Endothelial cell (in vitro differentiated cells): ENCODE results near the gene RNF40. TPM values are rescaled to one million over a fixed set of nuclear protein-coding genes. Genes with fewer than 3 reads are reported as not detected.
A peak's percentile ranks its signal among the peaks of the same experiment; 100 is the strongest.
"Not testable (repeated sequence)": the region's sequence is repeated elsewhere in the genome, so short reads cannot be mapped to it uniquely, and the experiment has no call there.

Source experiments
- DNase-seq: peaks from one replicate; pipeline ENCODE4 v3.0.0; 2021; ENCODE audit warnings: low spot score
- H3K27ac Mint-ChIP-seq: one replicate; pipeline ENCODE4 v1.8.0; 2021; ENCODE audit warnings: mixed read lengths, inconsistent platforms; ENCODE audit not compliant: unreplicated experiment
- H3K27me3 Mint-ChIP-seq: one replicate; pipeline ENCODE4 v1.8.0; 2021; ENCODE audit warnings: mild to moderate bottlenecking, moderate library complexity, mixed read lengths, inconsistent platforms; ENCODE audit not compliant: unreplicated experiment
- H3K36me3 Mint-ChIP-seq: one replicate; pipeline ENCODE4 v1.8.0; 2021; ENCODE audit warnings: mild to moderate bottlenecking, low read depth, mixed read lengths, inconsistent platforms; ENCODE audit not compliant: unreplicated experiment
- H3K4me1 Mint-ChIP-seq: one replicate; pipeline ENCODE4 v1.8.0; 2021; ENCODE audit warnings: mild to moderate bottlenecking, mixed read lengths, inconsistent platforms; ENCODE audit not compliant: unreplicated experiment
- H3K4me3 Mint-ChIP-seq: one replicate; pipeline ENCODE4 v1.8.0; 2021; ENCODE audit warnings: mild to moderate bottlenecking, mixed read lengths, inconsistent platforms; ENCODE audit not compliant: unreplicated experiment
- H3K9me3 Mint-ChIP-seq: one replicate; pipeline ENCODE4 v1.8.0; 2021; ENCODE audit warnings: mixed read lengths, inconsistent platforms; ENCODE audit not compliant: unreplicated experiment
- total RNA-seq: library from RNA; stranded (reverse); fragmentation: NEBNext Ultra II Directional; extraction: Animal tissue kit (Norgen Biotek cat#: 25700); gene quantifications from one replicate; pipeline ENCODE4 v1.2.1, GENCODE V29; 2021; ENCODE audit not compliant: unreplicated experiment
- TF ChIP-seq, protein P1 (sequence below): fragments of 200-600 bp; sonication (generic); IDR thresholded peaks from one replicate; pipeline ENCODE4 v1.5.0; 2021; ENCODE audit warnings: antibody characterized with exemption; ENCODE audit not compliant: unreplicated experiment

The RNF40 gene
- total RNA-seq, 1 donor from 2014 or later: 108 TPM

DNA sequence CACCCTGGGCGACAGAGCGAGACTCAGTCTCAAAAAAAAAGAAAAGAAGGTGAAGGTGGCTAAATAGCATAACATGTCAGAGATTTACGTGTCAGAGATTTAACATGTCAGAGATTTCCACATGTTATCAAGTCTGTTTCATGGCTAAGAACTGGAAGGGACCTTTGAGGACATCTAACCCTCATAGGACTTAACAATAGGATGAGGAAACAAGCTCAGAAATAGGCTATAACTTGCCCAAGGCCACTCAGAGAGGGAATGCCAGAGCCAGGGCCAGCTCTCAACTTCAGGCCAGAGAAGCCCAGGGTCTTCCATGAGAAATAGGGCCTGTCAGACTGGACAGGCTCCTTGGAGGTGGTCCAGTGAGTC, 51.7 kb downstream of the RNF40 start:
- peaks cover 3% of the 10 kb centered on the region for H3K4me1 Mint-ChIP-seq
- no peaks in the 10 kb centered on the region for H3K36me3 Mint-ChIP-seq
- DNase-seq: no peak
- peaks cover 8% of the 10 kb centered on the region for H3K27me3 Mint-ChIP-seq
- no peak overlapping the region for H3K4me3 Mint-ChIP-seq
- TF ChIP-seq, protein P1, sequence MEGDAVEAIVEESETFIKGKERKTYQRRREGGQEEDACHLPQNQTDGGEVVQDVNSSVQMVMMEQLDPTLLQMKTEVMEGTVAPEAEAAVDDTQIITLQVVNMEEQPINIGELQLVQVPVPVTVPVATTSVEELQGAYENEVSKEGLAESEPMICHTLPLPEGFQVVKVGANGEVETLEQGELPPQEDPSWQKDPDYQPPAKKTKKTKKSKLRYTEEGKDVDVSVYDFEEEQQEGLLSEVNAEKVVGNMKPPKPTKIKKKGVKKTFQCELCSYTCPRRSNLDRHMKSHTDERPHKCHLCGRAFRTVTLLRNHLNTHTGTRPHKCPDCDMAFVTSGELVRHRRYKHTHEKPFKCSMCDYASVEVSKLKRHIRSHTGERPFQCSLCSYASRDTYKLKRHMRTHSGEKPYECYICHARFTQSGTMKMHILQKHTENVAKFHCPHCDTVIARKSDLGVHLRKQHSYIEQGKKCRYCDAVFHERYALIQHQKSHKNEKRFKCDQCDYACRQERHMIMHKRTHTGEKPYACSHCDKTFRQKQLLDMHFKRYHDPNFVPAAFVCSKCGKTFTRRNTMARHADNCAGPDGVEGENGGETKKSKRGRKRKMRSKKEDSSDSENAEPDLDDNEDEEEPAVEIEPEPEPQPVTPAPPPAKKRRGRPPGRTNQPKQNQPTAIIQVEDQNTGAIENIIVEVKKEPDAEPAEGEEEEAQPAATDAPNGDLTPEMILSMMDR: no peak
- no peaks in the 10 kb centered on the region for H3K9me3 Mint-ChIP-seq
- peak overlapping the region; percentile 1 for H3K27ac Mint-ChIP-seq

DNA sequence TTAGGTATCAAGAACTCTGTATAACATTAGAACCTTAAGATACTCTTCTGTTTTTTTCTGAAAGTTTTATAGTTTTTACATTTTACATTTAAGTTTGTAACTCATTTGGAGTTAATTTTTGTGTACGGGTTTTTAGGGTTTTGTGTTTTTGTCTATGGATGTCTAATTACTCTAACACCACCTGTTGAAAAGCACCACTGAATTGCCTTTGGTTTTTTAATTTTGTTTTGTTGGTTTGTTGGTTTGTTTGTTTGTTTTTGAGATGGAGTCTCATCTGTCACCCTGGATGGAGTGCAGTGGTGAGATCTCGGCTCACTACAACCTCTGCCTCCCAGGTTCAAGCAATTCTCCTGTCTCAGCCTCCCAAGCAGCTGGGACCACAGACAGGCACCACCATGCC, 54.6 kb downstream of the RNF40 start:
- TF ChIP-seq, protein P1: no peak
- Mint-ChIP-seq H3K4me3 (no peak overlapping the region), H3K36me3 (no peaks in the 10 kb centered on the region), H3K9me3 (no peaks in the 10 kb centered on the region), H3K27ac (no peak overlapping the region), H3K27me3 (peaks cover 7% of the 10 kb centered on the region), H3K4me1 (peaks cover 3% of the 10 kb centered on the region)
- no peak for DNase-seq

DNA sequence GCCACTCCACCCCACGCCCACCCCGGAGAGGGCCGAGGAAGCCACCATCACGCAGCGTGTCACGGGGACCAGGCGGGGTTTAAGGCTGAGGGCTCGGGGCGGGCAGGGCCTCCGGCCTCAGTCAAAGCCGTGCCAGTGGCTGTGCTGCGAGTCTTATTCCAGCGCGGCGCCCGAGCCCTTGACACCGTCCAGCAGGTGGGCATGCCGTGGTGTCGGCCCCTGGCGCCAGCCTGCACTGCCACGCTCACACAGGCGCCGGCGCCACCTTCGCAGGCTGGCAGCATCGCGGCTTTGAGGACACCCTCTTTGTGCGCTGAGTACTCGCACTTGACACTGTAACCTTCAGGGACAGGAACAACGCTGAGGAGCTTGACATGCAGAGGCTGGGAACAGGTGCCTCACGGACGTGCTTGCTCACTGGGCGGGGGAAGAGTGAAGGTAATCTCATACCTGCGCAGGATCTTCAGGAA, 58.9 kb downstream of the RNF40 start:
- Mint-ChIP-seq H3K36me3 (no peaks in the 10 kb centered on the region), H3K27ac (no peak overlapping the region), H3K27me3 (peaks cover 2% of the 10 kb centered on the region), H3K4me3 (no peak overlapping the region), H3K4me1 (peaks cover 6% of the 10 kb centered on the region), H3K9me3 (no peaks in the 10 kb centered on the region)
- no peak for DNase-seq
- TF ChIP-seq, protein P1: no peak

DNA sequence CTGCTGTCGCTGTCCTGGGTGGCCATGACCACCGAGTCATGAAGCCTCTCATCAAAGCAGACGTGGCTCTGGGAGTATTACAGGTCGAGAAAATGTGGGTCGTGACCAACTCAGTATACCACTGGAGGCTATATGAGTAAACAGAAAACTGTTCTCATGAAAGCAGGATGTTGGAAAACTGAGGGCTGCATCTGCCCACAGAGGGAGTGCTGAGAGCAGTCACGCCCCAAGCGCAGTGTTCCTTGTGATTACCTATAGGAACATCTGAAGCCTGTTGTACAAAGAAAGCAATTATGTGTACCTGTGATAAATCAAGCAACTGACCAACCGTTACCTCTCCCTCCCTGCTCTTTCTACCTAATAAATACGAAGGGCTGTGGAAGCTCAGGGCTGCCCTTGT, 59.3 kb downstream of the RNF40 start:
- not testable (repeated sequence) for H3K9me3 Mint-ChIP-seq, H3K4me1 Mint-ChIP-seq, H3K27me3 Mint-ChIP-seq, H3K27ac Mint-ChIP-seq, DNase-seq, H3K4me3 Mint-ChIP-seq, H3K36me3 Mint-ChIP-seq

DNA sequence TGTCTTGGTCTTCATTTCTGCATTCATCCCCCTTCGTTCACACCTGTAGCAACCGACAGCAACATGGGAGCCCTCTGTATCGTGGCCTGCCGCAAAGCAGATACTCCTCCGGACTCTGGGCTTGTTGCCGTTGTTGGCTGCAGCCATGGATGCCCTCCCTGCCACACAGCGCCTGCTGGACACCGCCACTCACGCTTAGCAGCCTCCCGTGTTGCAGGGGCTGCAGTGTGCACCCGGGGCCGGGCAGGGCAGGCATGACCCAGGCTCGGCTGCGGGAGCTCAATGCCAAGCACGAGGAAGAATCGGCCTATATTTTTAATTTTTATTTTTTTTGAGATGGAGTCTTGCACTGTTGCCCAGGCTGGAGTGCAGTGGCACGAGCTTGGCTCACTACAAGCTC, 59.8 kb downstream of the RNF40 start:
- Mint-ChIP-seq H3K4me3 (peak overlapping the region; percentile 37), H3K27ac (no peak overlapping the region), H3K9me3 (no peaks in the 10 kb centered on the region), H3K36me3 (no peaks in the 10 kb centered on the region), H3K4me1 (peaks cover 6% of the 10 kb centered on the region), H3K27me3 (peaks cover 2% of the 10 kb centered on the region)
- TF ChIP-seq, protein P1: no peak
- DNase-seq: no peak

Other genes with a start within 250 kb of the RNF40 start
- gene ZNF768, start 235.8 kb upstream of the RNF40 start, total RNA-seq: 31.4 TPM
- 9.7 TPM for gene ZNF747, start 227.5 kb upstream of the RNF40 start, total RNA-seq
- 13.8 TPM for gene ZNF764, start 203.9 kb upstream of the RNF40 start, total RNA-seq
- 9.6 TPM for gene ZNF688, start 190.6 kb upstream of the RNF40 start, total RNA-seq
- 33.5 TPM for gene ZNF785, start 176.6 kb upstream of the RNF40 start, total RNA-seq
- gene ZNF689, start 151.9 kb upstream of the RNF40 start, total RNA-seq: 12.0 TPM
- 45.3 TPM for gene PRR14, start 111.4 kb upstream of the RNF40 start, total RNA-seq
- 60.9 TPM for gene FBRS, start 103.9 kb upstream of the RNF40 start, total RNA-seq
- gene SRCAP, start 63.2 kb upstream of the RNF40 start, total RNA-seq: 62.2 TPM
- gene PHKG2, start 13.9 kb upstream of the RNF40 start, total RNA-seq: 27.5 TPM
- gene CFAP119, start 260 bp upstream of the RNF40 start, total RNA-seq: 5.2 TPM
- 29.7 TPM for gene ZNF629, start 24.9 kb downstream of the RNF40 start, total RNA-seq
- 53.9 TPM for gene BCL7C, start 131.8 kb downstream of the RNF40 start, total RNA-seq
- gene CTF1, start 134.3 kb downstream of the RNF40 start, total RNA-seq: 3.4 TPM
- gene FBXL19, start 161.2 kb downstream of the RNF40 start, total RNA-seq: 117 TPM
- 42.9 TPM for gene ORAI3, start 186.7 kb downstream of the RNF40 start, total RNA-seq
- 23.4 TPM for gene SETD1A, start 195.4 kb downstream of the RNF40 start, total RNA-seq
- 5.3 TPM for gene HSD3B7, start 222.9 kb downstream of the RNF40 start, total RNA-seq
- 5.5 TPM for gene STX1B, start 248.3 kb downstream of the RNF40 start, total RNA-seq